Endodermal cell (in vitro differentiated cells): ENCODE data around the gene KRAS. TPM values are rescaled to one million over a fixed set of nuclear protein-coding genes. Genes with fewer than 3 reads are reported as not detected.
A peak's percentile ranks its signal among the peaks of the same experiment; 100 is the strongest.

Experiments used
- DNase-seq: peaks from one replicate; pipeline ENCODE4 v3.0.0-alpha.2; 2017
- H3K27ac ChIP-seq: 2 replicates; pipeline ENCODE4 v1.5.1; 2013; ENCODE audit warnings: mild to moderate bottlenecking, low read depth, low read length, moderate library complexity
- H3K27me3 ChIP-seq: 2 replicates; pipeline ENCODE4 v1.6.1; 2013; ENCODE audit warnings: mild to moderate bottlenecking, low read length, moderate library complexity; ENCODE audit not compliant: insufficient read depth, control insufficient read depth, poor library complexity, severe bottlenecking
- H3K36me3 ChIP-seq: 2 replicates; pipeline ENCODE4 v1.7.0; 2013; ENCODE audit warnings: mild to moderate bottlenecking, low read length, moderate library complexity; ENCODE audit not compliant: control insufficient read depth, insufficient read depth
- H3K4me1 ChIP-seq: one replicate; pipeline ENCODE4 v1.7.0; 2013; ENCODE audit warnings: low read length; ENCODE audit not compliant: control insufficient read depth, insufficient read depth
- H3K4me3 ChIP-seq: 2 replicates; pipeline ENCODE4 v1.5.1; 2013; ENCODE audit warnings: mild to moderate bottlenecking, low read length, moderate library complexity
- H3K9ac ChIP-seq: 2 replicates; pipeline ENCODE4 v1.6.1; 2013; ENCODE audit warnings: mild to moderate bottlenecking, low read length, moderate library complexity; ENCODE audit not compliant: poor library complexity, severe bottlenecking; ENCODE audit errors: extremely low read depth
- H3K9me3 ChIP-seq: 2 replicates; pipeline ENCODE4 v1.6.1; 2013; ENCODE audit warnings: mild to moderate bottlenecking, low read length, moderate library complexity; ENCODE audit not compliant: control insufficient read depth
- H3K27ac Mint-ChIP-seq: 2 replicates; pipeline ENCODE4 v1.8.0; 2020; ENCODE audit warnings: mixed read lengths
- H3K27me3 Mint-ChIP-seq: 2 replicates; pipeline ENCODE4 v1.8.0; 2021; ENCODE audit warnings: mild to moderate bottlenecking, mixed read lengths; ENCODE audit not compliant: insufficient read depth
- H3K36me3 Mint-ChIP-seq: 2 replicates; pipeline ENCODE4 v1.8.0; 2020; ENCODE audit warnings: low read depth, mixed read lengths
- H3K4me1 Mint-ChIP-seq: 2 replicates; pipeline ENCODE4 v1.8.0; 2020; ENCODE audit warnings: mixed read lengths
- H3K4me3 Mint-ChIP-seq: 2 replicates; pipeline ENCODE4 v1.8.0; 2020; ENCODE audit warnings: mild to moderate bottlenecking, moderate library complexity, mixed read lengths
- H3K9me3 Mint-ChIP-seq: 2 replicates; pipeline ENCODE4 v1.8.0; 2020; ENCODE audit warnings: mild to moderate bottlenecking, mixed read lengths
- WGBS, 2 experiments: methylation state at CpG; one replicate each; pipeline versions ENCODE4 v1.1.5 to v1.1.7; 2013; ENCODE audit warnings: missing lambda C conversion rate in 2 of 2, mixed read lengths in 1 of 2; ENCODE audit not compliant: insufficient coverage in 1 of 2, insufficient read length in 1 of 2; 5-methylcytosine and 5-hydroxymethylcytosine counted together
- total RNA-seq, 2 donors: library from RNA; stranded (reverse); fragmentation: NEBNext Ultra II Directional in 1 of 2; extraction: Animal tissue kit (Norgen Biotek cat#: 25700) in 1 of 2; gene quantifications; 2 replicates in 1 of 2; 3 replicates in 1 of 2; pipeline ENCODE4 v1.2.1, GENCODE V29; 2021
- TF ChIP-seq, protein P1 (sequence below): fragments of 200-600 bp; sonication (generic); conservative IDR thresholded peaks from 2 replicates; pipeline ENCODE4 v1.5.0; 2021; ENCODE audit warnings: antibody characterized with exemption, mild to moderate bottlenecking

KRAS gene
- total RNA-seq, 2 donors from 2014 or later = 58.0 to 140 TPM

DNA sequence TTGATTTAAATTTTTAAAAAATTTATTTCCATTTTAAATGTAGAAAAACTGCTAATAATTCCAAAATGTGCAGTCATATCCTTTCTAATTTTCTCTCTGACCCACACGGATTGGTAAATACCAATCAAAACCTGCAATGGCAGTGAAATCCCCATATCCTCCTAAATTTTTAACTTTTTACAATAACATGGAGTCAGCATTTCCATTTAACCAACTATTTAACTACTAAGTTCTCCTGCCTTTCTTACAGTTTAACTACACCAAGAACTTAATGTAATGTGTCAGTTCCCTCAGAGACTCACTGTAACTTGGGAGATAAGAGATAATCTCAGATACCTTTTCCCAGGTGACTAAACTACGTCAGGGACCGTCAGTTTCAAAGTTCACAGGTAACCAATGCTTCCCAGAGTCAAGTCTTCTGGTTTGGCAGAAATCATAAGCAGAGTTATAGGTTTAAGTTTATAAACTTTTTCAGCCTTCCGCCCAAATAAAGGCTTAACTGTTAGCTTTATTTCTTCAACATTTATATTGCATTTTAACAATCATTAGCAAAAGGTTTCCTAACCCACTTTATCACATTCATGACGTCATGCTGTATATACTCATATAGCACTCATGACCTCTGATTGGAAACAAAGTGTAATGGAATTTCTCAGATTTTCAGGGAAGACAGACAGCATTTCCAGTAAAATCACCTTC, 7.6 kb downstream of the KRAS start:
- H3K36me3 Mint-ChIP-seq = peaks cover 64% of the 10 kb centered on the region
- WGBS, 2 experiments = 84 to 93% methylated on average over 5 of the region's 5 CpGs
- TF ChIP-seq, protein P1, sequence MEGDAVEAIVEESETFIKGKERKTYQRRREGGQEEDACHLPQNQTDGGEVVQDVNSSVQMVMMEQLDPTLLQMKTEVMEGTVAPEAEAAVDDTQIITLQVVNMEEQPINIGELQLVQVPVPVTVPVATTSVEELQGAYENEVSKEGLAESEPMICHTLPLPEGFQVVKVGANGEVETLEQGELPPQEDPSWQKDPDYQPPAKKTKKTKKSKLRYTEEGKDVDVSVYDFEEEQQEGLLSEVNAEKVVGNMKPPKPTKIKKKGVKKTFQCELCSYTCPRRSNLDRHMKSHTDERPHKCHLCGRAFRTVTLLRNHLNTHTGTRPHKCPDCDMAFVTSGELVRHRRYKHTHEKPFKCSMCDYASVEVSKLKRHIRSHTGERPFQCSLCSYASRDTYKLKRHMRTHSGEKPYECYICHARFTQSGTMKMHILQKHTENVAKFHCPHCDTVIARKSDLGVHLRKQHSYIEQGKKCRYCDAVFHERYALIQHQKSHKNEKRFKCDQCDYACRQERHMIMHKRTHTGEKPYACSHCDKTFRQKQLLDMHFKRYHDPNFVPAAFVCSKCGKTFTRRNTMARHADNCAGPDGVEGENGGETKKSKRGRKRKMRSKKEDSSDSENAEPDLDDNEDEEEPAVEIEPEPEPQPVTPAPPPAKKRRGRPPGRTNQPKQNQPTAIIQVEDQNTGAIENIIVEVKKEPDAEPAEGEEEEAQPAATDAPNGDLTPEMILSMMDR = no peak
- Histone ChIP-seq H3K4me1 (peaks cover 8% of the 10 kb centered on the region), H3K36me3 (peaks cover 69% of the 10 kb centered on the region), H3K9me3 (no peaks in the 10 kb centered on the region), H3K27ac (no peak overlapping the region), H3K9ac (no peak overlapping the region), H3K4me3 (no peak overlapping the region), H3K27me3 (no peaks in the 10 kb centered on the region)
- peak overlapping the region; percentile 22 for H3K27ac Mint-ChIP-seq
- peaks cover 35% of the 10 kb centered on the region for H3K4me1 Mint-ChIP-seq
- H3K27me3 Mint-ChIP-seq = no peaks in the 10 kb centered on the region
- no peak for DNase-seq
- H3K4me3 Mint-ChIP-seq = no peak overlapping the region
- peaks cover 1% of the 10 kb centered on the region for H3K9me3 Mint-ChIP-seq

DNA sequence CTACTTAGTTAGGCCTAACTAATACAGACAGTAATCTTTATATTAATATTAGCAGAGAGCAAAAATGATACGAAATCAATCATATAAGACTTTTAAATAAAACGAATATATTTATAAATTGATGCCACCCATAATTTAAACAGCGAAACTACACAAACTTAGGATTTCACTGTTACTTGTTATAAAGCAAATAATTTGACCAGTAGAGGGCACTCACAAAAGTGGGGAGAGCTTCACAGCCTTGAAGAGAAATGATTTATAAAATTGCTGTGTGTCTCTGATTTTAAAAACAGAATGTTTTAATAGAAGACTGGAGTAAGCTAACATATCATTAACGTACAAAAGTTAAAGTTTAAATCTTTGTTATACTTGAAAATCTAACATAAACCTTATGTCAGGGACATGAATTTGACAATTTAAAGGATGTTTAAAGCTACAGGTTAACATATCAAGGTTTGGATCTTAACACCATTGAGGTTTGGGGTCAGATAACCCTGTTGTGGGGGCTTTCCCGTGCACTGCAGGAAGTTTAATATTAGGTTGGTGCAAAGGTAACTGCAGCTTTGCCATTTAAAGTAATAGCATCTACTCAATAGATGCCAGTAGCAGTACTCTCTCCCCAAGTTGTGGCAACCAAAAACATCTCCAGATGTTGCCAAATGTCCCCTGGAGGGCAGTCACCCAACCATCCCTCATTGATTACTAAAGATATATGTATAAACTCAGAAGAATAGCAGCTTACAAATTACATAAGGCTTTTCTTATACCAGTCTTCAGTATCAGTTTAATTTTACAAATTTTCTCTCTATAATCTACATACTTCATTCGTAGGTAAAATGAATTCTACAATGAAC, 9.3 kb downstream of the KRAS start:
- Mint-ChIP-seq H3K27me3 (no peaks in the 10 kb centered on the region), H3K4me1 (peaks cover 33% of the 10 kb centered on the region), H3K4me3 (no peak overlapping the region), H3K9me3 (peaks cover 1% of the 10 kb centered on the region), H3K36me3 (peaks cover 71% of the 10 kb centered on the region), H3K27ac (no peak overlapping the region)
- no peaks in the 10 kb centered on the region for H3K9me3 ChIP-seq
- 89% methylated on average over 2 of the region's 6 CpGs; no CpG with 5 or more reads in 1 of the 2 experiments for WGBS, 2 experiments
- peaks cover 8% of the 10 kb centered on the region for H3K4me1 ChIP-seq
- TF ChIP-seq, protein P1 = peak; percentile 98
- H3K9ac ChIP-seq = no peak overlapping the region
- H3K36me3 ChIP-seq = peaks cover 76% of the 10 kb centered on the region
- H3K27me3 ChIP-seq = no peaks in the 10 kb centered on the region
- H3K27ac ChIP-seq = no peak overlapping the region
- no peak overlapping the region for H3K4me3 ChIP-seq
- no peak for DNase-seq

DNA sequence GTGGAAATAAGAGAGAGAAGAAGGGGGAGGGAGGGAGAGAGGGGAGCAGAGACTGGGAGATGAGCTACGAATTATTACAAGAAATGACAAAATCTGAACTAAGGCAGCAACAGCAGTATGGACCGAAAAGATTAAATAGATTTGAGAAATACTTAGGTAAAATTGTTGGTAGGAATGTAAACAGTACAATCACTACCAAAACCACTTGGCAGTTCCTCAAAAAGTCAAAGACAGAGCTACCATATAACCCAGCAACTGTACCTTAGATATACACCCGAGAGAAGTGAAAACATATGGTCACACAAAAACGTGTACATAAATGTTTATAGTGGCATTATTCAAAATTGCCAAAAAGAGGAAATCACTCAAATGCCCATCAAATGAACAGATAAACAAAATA, 14.1 kb downstream of the KRAS start:
- peak overlapping the region; percentile 7 for H3K27ac Mint-ChIP-seq
- no peaks in the 10 kb centered on the region for H3K9me3 Mint-ChIP-seq
- peaks cover 66% of the 10 kb centered on the region for H3K36me3 Mint-ChIP-seq

More for the DNA sequence above, 14.1 kb downstream of the KRAS start:
- Mint-ChIP-seq H3K4me3 (no peak overlapping the region), H3K4me1 (peaks cover 12% of the 10 kb centered on the region), H3K27me3 (no peaks in the 10 kb centered on the region)
- Histone ChIP-seq H3K4me1 (no peaks in the 10 kb centered on the region), H3K9ac (no peak overlapping the region), H3K36me3 (peaks cover 88% of the 10 kb centered on the region), H3K27ac (no peak overlapping the region), H3K4me3 (no peak overlapping the region), H3K9me3 (no peaks in the 10 kb centered on the region), H3K27me3 (no peaks in the 10 kb centered on the region)
- 92 to 100% methylated on average over 1 to 4 of the region's 4 CpGs for WGBS, 2 experiments
- TF ChIP-seq, protein P1 = no peak
- DNase-seq = no peak
